GM15510 (cell line): Measurements from ENCODE around the gene PTGDS.

ENCODE experiments used
- POLR2A ChIP-seq: IDR thresholded peaks from 3 replicates; pipeline ENCODE4 v1.6.1; 2011; ENCODE audit warnings: borderline replicate concordance; ENCODE audit not compliant: insufficient read length; ENCODE audit errors: extremely low read depth

Gene PTGDS

GRCh38 chr9:137011156-137011555, 33.9 kb downstream of the PTGDS start:
- TF ChIP-seq POLR2A = no peak

GRCh38 chr9:137011907-137012675, 34.8 kb downstream of the PTGDS start:
- no peak for TF ChIP-seq POLR2A

- no peak for TF ChIP-seq POLR2A
Measured at GRCh38 chr9:137012694-137013570, 35.6 kb downstream of the PTGDS start.

GRCh38 chr9:137013571-137013940, 36.3 kb downstream of the PTGDS start:
- TF ChIP-seq POLR2A = no peak

- no peak for TF ChIP-seq POLR2A
Measured at GRCh38 chr9:137014166-137014565, 36.9 kb downstream of the PTGDS start.

GRCh38 chr9:137014776-137015539, 37.7 kb downstream of the PTGDS start:
- no peak for TF ChIP-seq POLR2A

- no peak for TF ChIP-seq POLR2A
Measured at GRCh38 chr9:137015540-137015930, 38.2 kb downstream of the PTGDS start.

- no peak for TF ChIP-seq POLR2A
Measured at GRCh38 chr9:137015976-137016375, 38.7 kb downstream of the PTGDS start.

- no peak for TF ChIP-seq POLR2A
Measured at GRCh38 chr9:137016436-137016835, 39.1 kb downstream of the PTGDS start.

- no peak for TF ChIP-seq POLR2A
Measured at GRCh38 chr9:137017071-137017470, 39.8 kb downstream of the PTGDS start.

GRCh38 chr9:137017791-137018497, 40.6 kb downstream of the PTGDS start:
- no peak for TF ChIP-seq POLR2A

- TF ChIP-seq POLR2A = no peak
Measured at GRCh38 chr9:137018761-137019559, 41.7 kb downstream of the PTGDS start.

GRCh38 chr9:137019891-137020683, 42.8 kb downstream of the PTGDS start:
- no peak for TF ChIP-seq POLR2A
